ENCODE results near the gene PDLIM4. TPM values are rescaled to one million over a fixed set of nuclear protein-coding genes. Genes with fewer than 3 reads are reported as not detected.

PDLIM4 gene, protein sequence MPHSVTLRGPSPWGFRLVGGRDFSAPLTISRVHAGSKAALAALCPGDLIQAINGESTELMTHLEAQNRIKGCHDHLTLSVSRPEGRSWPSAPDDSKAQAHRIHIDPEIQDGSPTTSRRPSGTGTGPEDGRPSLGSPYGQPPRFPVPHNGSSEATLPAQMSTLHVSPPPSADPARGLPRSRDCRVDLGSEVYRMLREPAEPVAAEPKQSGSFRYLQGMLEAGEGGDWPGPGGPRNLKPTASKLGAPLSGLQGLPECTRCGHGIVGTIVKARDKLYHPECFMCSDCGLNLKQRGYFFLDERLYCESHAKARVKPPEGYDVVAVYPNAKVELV
- 8.4 TPM for polyA plus RNA-seq (2013, experiment 1 of 2)
- 15.5 TPM for polyA plus RNA-seq (2013, experiment 2 of 2)

DNA sequence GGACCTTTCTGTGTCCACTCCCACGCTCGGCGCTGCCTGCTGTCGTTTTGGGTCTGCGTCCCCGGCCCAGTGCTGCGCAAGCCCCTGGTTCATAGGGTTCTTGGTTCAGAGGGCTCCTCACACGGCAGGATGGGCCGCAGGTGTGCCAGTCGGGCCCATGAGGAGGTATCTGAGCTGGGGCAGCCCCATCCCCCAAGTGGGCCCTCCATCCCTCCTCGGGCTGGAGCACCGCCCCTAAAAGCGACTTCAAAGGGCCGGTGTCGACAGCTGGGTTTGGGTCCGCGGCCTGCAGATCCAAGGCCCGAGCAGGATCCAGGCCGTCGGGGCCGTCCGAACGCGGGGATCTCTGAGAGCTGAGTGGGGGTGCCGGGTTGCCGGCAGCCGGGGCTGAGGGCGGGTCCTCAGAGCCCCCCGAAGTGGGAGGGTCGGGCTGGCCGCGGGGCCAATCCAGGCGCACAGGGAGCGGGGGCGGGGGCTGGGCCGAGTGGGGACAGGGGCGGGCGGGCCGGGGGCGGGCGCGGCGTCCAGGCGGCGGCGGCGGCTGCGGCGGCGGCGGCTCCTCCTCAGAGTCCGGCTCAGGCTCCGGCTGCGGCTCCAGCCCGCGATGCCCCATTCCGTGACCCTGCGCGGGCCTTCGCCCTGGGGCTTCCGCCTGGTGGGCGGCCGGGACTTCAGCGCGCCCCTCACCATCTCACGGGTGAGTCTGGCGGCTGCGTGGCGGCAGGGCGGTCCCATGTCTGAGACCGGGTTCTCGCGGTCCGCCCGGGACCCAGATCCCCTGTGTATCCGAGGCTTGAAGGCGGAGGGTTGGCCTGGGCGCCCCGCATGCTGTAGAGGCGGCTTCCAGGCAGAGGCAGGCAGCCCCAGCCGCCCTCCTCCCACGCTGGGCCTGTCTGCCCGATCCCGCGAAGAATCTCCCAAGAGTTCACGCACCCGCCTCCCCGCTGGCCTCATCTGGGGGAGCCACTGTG, at the start of gene PDLIM4:
Gene PDLIM4, plus strand, starts transcription at position 566 of the 971 bp plus-strand sequence. Its CDS starts 39 bp downstream, at position 605.
- Histone ChIP-seq H3K9me3 (ENCODE audit: insufficient read depth, low read depth, low read length) (no peaks in the 10 kb centered on the region), H3K27me3 (ENCODE audit: insufficient read depth, low read length) (peaks cover 21% of the 10 kb centered on the region), H3K36me3 (ENCODE audit: insufficient read depth, low read length) (no peaks in the 10 kb centered on the region), H3K4me1 (ENCODE audit: insufficient read depth, low read length) (peaks cover 21% of the 10 kb centered on the region), H3K4me3 (ENCODE audit: low read length) (peak within 1 kb of the TSS; percentile 68), H3K27ac (ENCODE audit: low read depth, low read length) (no peak within 1 kb of the TSS), H3K9ac (ENCODE audit: low read depth, low read length) (peak within 1 kb of the TSS; percentile 69)
- WGBS = 8% methylated on average over 88 of the region's 88 CpGs

DNA sequence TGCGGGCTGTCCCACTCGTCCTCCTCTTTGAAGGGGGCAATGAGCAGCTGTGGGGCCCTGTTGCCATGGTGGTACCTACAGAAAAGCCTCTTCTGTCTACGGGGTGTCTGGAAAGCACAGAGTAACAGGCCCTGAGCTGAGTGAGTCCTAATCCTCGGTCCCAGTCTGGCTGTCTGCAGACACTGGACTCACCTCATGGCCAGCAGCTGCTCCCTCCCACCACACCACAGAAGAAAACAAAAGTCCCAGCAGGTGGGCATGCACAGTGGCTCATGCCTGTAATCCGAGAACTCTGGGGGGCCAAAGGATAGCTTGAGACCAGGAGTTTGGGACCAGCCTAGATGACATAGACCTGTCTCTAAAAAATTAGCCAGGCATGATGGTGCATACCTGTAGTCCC, 49.7 kb upstream of the PDLIM4 start:
- no peaks in the 10 kb centered on the region for H3K9me3 ChIP-seq (ENCODE audit: insufficient read depth, low read depth, low read length)
- H3K27ac ChIP-seq (ENCODE audit: low read depth, low read length) = no peak overlapping the region
- H3K4me3 ChIP-seq (ENCODE audit: low read length) = no peak overlapping the region
- no peaks in the 10 kb centered on the region for H3K27me3 ChIP-seq (ENCODE audit: insufficient read depth, low read length)
- H3K4me1 ChIP-seq (ENCODE audit: insufficient read depth, low read length) = peaks cover 7% of the 10 kb centered on the region
- H3K9ac ChIP-seq (ENCODE audit: low read depth, low read length) = no peak overlapping the region
- 82% methylated on average over 5 of the region's 5 CpGs for WGBS
- peaks cover 6% of the 10 kb centered on the region; the same call in 1 of the 2 replicates for H3K36me3 ChIP-seq (ENCODE audit: insufficient read depth, low read length)

DNA sequence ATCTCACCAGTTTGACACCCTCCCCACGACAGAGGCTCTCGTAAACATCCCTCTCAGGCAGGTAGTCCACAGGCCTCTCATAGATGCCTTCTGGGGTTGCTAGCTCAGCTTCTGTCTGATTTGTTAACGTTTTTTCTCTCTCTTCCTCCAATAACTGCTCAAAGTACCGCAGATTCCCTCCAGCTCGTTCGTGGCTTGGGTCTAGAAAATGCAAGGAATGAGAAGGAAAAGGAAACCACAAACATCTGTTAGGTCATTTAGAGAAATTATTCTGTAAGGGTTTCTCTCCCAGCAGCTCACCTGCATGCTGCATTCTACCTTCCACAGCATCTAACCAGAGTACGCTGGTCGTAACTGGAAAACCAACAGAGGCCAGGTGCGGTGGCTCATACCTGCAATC, 48.4 kb upstream of the PDLIM4 start:
- 95% methylated on average over 9 of the region's 9 CpGs for WGBS
- no peaks in the 10 kb centered on the region for H3K9me3 ChIP-seq (ENCODE audit: insufficient read depth, low read depth, low read length)
- H3K27ac ChIP-seq (ENCODE audit: low read depth, low read length) = no peak overlapping the region
- H3K27me3 ChIP-seq (ENCODE audit: insufficient read depth, low read length) = no peaks in the 10 kb centered on the region
- H3K4me1 ChIP-seq (ENCODE audit: insufficient read depth, low read length) = peaks cover 7% of the 10 kb centered on the region
- H3K4me3 ChIP-seq (ENCODE audit: low read length) = no peak overlapping the region
- H3K36me3 ChIP-seq (ENCODE audit: insufficient read depth, low read length) = peaks cover 6% of the 10 kb centered on the region; the same call in 1 of the 2 replicates
- H3K9ac ChIP-seq (ENCODE audit: low read depth, low read length) = no peak overlapping the region

DNA sequence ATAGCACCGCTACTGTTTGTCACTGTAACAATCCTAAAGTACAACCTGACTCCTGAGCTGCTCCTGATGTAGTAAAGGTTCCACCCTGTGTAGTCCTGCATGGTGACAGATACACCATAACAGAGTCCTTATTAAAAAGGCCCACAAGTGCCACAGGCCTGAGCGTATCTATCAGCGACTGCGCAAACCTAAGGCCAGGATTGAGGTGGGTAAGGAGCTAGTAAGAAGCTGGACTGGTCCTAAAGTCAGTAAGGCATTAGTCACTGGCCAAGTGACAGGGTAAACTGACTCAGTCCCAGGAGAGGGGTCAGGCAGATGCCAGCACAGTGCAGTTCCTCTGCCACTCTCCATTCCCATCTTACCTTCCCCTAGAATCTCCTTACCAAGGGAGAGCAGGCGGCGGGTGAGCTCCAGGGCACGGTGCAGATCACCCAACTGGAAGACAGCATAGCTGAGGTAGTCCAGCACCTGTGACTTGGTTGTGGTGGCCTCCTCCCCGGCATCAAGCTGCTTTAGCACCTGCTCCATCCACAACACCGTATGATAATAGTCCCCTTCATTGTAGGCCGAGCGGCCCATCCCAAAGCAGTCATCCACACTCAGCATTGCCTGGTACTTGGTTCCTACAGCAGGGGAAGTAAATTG, 47.5 kb upstream of the PDLIM4 start:
- H3K36me3 ChIP-seq (ENCODE audit: insufficient read depth, low read length) = peaks cover 6% of the 10 kb centered on the region; the same call in 1 of the 2 replicates
- H3K9me3 ChIP-seq (ENCODE audit: insufficient read depth, low read depth, low read length) = no peaks in the 10 kb centered on the region
- no peak overlapping the region for H3K4me3 ChIP-seq (ENCODE audit: low read length)
- H3K4me1 ChIP-seq (ENCODE audit: insufficient read depth, low read length) = peaks cover 7% of the 10 kb centered on the region
- H3K27me3 ChIP-seq (ENCODE audit: insufficient read depth, low read length) = no peaks in the 10 kb centered on the region
- no peak overlapping the region for H3K27ac ChIP-seq (ENCODE audit: low read depth, low read length)
- H3K9ac ChIP-seq (ENCODE audit: low read depth, low read length) = no peak overlapping the region
- WGBS = 96% methylated on average over 11 of the region's 11 CpGs

DNA sequence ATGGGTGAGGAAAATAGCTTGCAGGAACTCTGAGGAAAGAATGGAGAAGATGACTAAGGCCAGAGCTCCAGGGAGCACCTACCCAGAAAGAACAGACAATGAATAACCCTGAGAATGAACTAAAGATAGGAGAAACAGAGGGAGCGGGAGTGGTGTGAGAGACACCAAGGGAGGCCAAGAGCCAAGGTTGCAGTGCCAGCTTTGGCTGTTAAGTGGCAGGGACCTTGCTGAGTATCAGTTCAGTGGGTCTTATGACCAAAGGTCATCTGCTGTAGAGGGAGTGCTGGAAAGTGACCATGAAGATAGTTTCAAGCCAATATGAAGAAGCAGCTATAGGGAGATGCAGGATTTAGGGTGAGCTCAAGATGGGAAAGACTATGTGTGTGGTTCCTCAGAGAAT, 46.6 kb upstream of the PDLIM4 start:
- Histone ChIP-seq H3K9me3 (ENCODE audit: insufficient read depth, low read depth, low read length) (no peaks in the 10 kb centered on the region), H3K9ac (ENCODE audit: low read depth, low read length) (no peak overlapping the region), H3K4me3 (ENCODE audit: low read length) (no peak overlapping the region), H3K27me3 (ENCODE audit: insufficient read depth, low read length) (no peaks in the 10 kb centered on the region), H3K27ac (ENCODE audit: low read depth, low read length) (no peak overlapping the region), H3K4me1 (ENCODE audit: insufficient read depth, low read length) (peaks cover 7% of the 10 kb centered on the region), H3K36me3 (ENCODE audit: insufficient read depth, low read length) (peaks cover 6% of the 10 kb centered on the region; the same call in 1 of the 2 replicates)
- WGBS = 97% methylated on average over 1 of the region's 1 CpG

DNA sequence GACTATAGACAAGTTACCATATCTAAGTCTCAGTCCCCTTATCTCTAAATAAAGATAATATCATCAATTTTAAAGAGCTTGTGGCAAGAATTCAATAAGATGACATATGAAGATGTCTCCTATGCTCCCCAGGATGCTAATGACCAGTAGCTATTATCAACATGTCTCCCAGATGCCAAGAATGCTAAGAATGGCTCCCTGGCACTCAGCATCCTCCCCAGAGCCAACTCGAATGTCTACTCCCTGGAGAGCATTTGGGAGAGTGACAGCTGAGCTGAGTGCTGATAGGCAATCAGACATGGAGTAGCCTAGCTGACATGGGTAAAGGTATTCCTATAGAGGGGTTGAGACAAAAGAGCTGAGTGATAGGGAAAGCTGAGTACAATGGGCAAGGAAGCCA, 45.7 kb upstream of the PDLIM4 start:
- no peaks in the 10 kb centered on the region for H3K9me3 ChIP-seq (ENCODE audit: insufficient read depth, low read depth, low read length)
- WGBS = 63% methylated on average over 1 of the region's 1 CpG
- peaks cover 6% of the 10 kb centered on the region; the same call in 1 of the 2 replicates for H3K36me3 ChIP-seq (ENCODE audit: insufficient read depth, low read length)

DNA sequence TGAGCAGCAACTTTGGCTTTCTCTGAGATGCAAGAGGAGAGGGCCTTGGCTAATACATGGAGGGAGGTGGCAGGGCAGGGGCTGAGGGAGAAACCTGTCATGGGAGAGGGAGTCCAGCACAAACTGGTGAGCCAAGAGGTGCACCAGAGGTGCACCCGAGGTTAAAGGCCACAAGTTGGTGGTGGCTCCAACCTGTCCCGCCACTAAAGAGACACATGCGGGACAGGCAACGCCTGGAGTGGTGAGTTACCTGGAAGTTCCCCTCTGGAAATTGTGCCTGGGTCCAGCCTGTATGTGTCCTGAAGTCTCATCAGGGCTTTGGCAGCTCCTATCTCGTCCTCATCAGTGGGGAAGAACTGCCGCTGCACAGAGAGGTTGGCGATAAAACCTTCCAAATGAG, 43.8 kb upstream of the PDLIM4 start:
- Histone ChIP-seq H3K36me3 (ENCODE audit: insufficient read depth, low read length) (no peaks in the 10 kb centered on the region; the same call in 1 of the 2 replicates), H3K27ac (ENCODE audit: low read depth, low read length) (no peak overlapping the region)
- WGBS = 92% methylated on average over 7 of the region's 7 CpGs

More for the DNA sequence above, 45.7 kb upstream of the PDLIM4 start:
- Histone ChIP-seq H3K27me3 (ENCODE audit: insufficient read depth, low read length) (no peaks in the 10 kb centered on the region), H3K4me3 (ENCODE audit: low read length) (no peak overlapping the region), H3K27ac (ENCODE audit: low read depth, low read length) (no peak overlapping the region), H3K9ac (ENCODE audit: low read depth, low read length) (no peak overlapping the region), H3K4me1 (ENCODE audit: insufficient read depth, low read length) (peaks cover 7% of the 10 kb centered on the region)

DNA sequence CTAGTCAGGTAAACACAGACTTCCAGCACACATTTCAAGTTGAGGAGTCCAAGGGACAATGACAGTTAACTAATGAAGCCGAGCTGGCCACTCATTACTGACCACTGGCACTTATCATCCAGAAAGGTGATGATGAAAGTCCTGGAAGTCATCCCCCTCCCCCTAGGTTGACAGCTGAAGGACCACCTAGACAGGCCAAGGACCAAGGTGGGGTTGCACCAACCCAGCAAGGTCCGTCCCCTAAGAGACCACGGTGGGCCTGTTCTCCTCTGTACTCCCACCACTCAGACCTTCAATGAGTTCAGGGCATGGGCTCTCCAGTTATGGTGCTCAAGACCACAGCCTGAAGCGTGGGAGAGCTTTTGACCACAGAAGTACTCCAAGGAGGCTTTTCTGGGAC, 43.0 kb upstream of the PDLIM4 start:
- Histone ChIP-seq H3K27ac (ENCODE audit: low read depth, low read length) (no peak overlapping the region), H3K4me1 (ENCODE audit: insufficient read depth, low read length) (no peaks in the 10 kb centered on the region), H3K9me3 (ENCODE audit: insufficient read depth, low read depth, low read length) (no peaks in the 10 kb centered on the region), H3K36me3 (ENCODE audit: insufficient read depth, low read length) (no peaks in the 10 kb centered on the region; the same call in 1 of the 2 replicates), H3K9ac (ENCODE audit: low read depth, low read length) (no peak overlapping the region), H3K4me3 (ENCODE audit: low read length) (no peak overlapping the region), H3K27me3 (ENCODE audit: insufficient read depth, low read length) (no peaks in the 10 kb centered on the region)
- 94% methylated on average over 4 of the region's 4 CpGs for WGBS

More for the DNA sequence above, 43.8 kb upstream of the PDLIM4 start:
- H3K4me3 ChIP-seq (ENCODE audit: low read length) = no peak overlapping the region
- no peaks in the 10 kb centered on the region for H3K4me1 ChIP-seq (ENCODE audit: insufficient read depth, low read length)
- H3K9ac ChIP-seq (ENCODE audit: low read depth, low read length) = no peak overlapping the region
- no peaks in the 10 kb centered on the region for H3K27me3 ChIP-seq (ENCODE audit: insufficient read depth, low read length)
- no peaks in the 10 kb centered on the region for H3K9me3 ChIP-seq (ENCODE audit: insufficient read depth, low read depth, low read length)

DNA sequence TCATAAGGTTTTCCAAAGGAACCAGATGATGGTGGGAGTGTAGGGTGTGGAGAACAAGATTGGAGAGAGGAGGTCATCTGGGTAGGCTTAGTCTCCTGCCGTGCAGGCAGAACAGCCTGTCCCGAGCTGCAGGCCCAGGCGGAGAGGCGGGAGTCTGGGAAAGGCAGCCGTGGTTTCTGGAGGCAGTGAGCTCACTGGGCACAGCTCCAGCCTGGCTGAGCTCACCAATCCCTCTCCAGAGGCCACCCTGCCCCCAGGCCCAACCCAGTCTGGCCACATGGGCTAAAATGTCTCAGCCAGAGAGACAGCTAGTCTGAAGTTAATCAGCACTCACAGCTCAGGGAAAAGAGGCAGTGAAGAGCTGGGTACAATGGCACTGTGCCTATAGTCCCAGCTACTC, 42.2 kb upstream of the PDLIM4 start:
- H3K9me3 ChIP-seq (ENCODE audit: insufficient read depth, low read depth, low read length) = no peaks in the 10 kb centered on the region
- no peak overlapping the region for H3K4me3 ChIP-seq (ENCODE audit: low read length)
- no peaks in the 10 kb centered on the region for H3K4me1 ChIP-seq (ENCODE audit: insufficient read depth, low read length)
- H3K36me3 ChIP-seq (ENCODE audit: insufficient read depth, low read length) = no peaks in the 10 kb centered on the region
- 89% methylated on average over 5 of the region's 5 CpGs for WGBS
- H3K9ac ChIP-seq (ENCODE audit: low read depth, low read length) = no peak overlapping the region
- no peaks in the 10 kb centered on the region for H3K27me3 ChIP-seq (ENCODE audit: insufficient read depth, low read length)
- H3K27ac ChIP-seq (ENCODE audit: low read depth, low read length) = no peak overlapping the region

DNA sequence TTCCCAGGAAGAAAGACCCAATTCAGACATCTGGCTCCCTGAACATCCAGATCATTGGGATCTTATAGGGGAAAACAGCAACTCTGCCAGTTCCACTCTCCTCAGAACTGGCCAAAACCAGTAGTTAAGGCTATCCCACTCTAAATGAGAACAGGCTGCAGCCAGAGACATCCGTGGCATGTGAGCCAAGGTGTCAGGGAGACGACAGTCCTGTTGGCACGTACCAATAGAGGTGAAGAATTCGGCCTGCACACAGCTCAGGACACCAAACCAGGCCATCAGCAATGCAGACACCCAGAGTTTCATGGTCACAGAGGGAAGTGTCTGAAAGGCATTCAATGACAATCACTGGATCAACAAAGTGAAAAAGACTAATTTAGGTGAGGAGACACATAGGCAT, 39.2 kb upstream of the PDLIM4 start:
- Histone ChIP-seq H3K36me3 (ENCODE audit: insufficient read depth, low read length) (no peaks in the 10 kb centered on the region), H3K4me3 (ENCODE audit: low read length) (no peak overlapping the region), H3K27me3 (ENCODE audit: insufficient read depth, low read length) (no peaks in the 10 kb centered on the region), H3K9me3 (ENCODE audit: insufficient read depth, low read depth, low read length) (no peaks in the 10 kb centered on the region), H3K27ac (ENCODE audit: low read depth, low read length) (no peak overlapping the region), H3K9ac (ENCODE audit: low read depth, low read length) (no peak overlapping the region), H3K4me1 (ENCODE audit: insufficient read depth, low read length) (no peaks in the 10 kb centered on the region)
- 89% methylated on average over 4 of the region's 4 CpGs for WGBS

Data from HUES64 (cell line).